Omental fat pad (tissue), 4 donors: ENCODE results near the gene SIN3B. TPM values are rescaled to one million over a fixed set of nuclear protein-coding genes. Genes with fewer than 3 reads are reported as not detected.

ENCODE experiments used
- ATAC-seq: fragments of 150-250 bp; one replicate; pipeline ENCODE4 v1.9.1; 2016; ENCODE audit warnings: mild to moderate bottlenecking, moderate library complexity; ENCODE audit not compliant: low FRiP score
- DNase-seq: peaks from one replicate; pipeline ENCODE4 v3.0.0-alpha.2; 2019; ENCODE audit warnings: low spot score
- CTCF ChIP-seq, 3 donors: fragments of 450-650 bp; IDR thresholded peaks; one replicate each; pipeline ENCODE4 v1.5.1; 2016 to 2017; ENCODE audit warnings: antibody characterized with exemption in 3 of 3, mild to moderate bottlenecking in 3 of 3, moderate library complexity in 2 of 3
- total RNA-seq, 4 donors: library from RNA; depleted of rRNA; stranded (reverse); fragments of >200 nt; gene quantifications; one replicate each; pipeline ENCODE4 v1.1.0, GENCODE V29; 2016

The SIN3B gene
- total RNA-seq, 4 donors from 2014 or later = 33.7 to 87.8 (median 44.9) TPM

GRCh38 chr19:16851031-16851712, 22.0 kb downstream of the SIN3B start:
- no peak for ATAC-seq
- no peak for TF ChIP-seq CTCF (IDR thresholded peaks at IDR 0.05)
- no peak for DNase-seq

- no peak for DNase-seq
- no peak for ATAC-seq
- no peak for TF ChIP-seq CTCF (IDR thresholded peaks at IDR 0.05)
Measured at GRCh38 chr19:16853066-16853465, 23.9 kb downstream of the SIN3B start.

GRCh38 chr19:16856091-16856490, 26.9 kb downstream of the SIN3B start:
- TF ChIP-seq CTCF (IDR thresholded peaks at IDR 0.05) = no peak
- DNase-seq = no peak
- no peak for ATAC-seq

- TF ChIP-seq CTCF (IDR thresholded peaks at IDR 0.05) = no peak
- no peak for ATAC-seq
Measured at GRCh38 chr19:16859626-16860025, 30.4 kb downstream of the SIN3B start.

DNA sequence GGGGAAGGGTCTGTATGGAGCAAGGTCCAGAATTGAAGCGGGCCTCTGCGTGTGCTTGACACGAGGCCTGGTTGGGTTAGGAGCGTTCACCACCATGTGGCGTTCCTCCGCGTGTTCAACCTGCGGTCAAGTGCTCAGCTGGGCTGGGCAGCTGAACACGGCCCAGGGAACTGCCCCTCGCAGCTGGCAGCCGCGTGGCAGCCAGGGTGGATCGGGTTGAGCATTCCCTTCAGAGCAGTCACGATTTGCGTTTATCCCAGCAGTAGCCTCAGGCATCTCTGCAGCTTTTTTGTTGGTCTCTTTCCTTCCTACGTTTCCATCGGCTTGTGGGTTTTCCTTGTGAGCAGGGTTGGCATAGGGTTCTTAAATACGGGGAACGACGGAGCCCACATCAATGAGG, 30.9 kb downstream of the SIN3B start:
- ATAC-seq (no peak), DNase-seq (no peak)
- TF ChIP-seq CTCF (IDR thresholded peaks at IDR 0.05) = no peak

More at GRCh38 chr19:16859626-16860025, 30.4 kb downstream of the SIN3B start:
- no peak for DNase-seq

- no peak for TF ChIP-seq CTCF (IDR thresholded peaks at IDR 0.05)
- ATAC-seq (no peak), DNase-seq (no peak)
Measured at GRCh38 chr19:16861011-16861410, 31.8 kb downstream of the SIN3B start.

- no peak for TF ChIP-seq CTCF (IDR thresholded peaks at IDR 0.05)
- ATAC-seq (no peak), DNase-seq (no peak)
Measured at GRCh38 chr19:16861834-16862233, 32.6 kb downstream of the SIN3B start.
